ENCODE data around the gene HDHD5. TPM values are rescaled to one million over a fixed set of nuclear protein-coding genes. Genes with fewer than 3 reads are reported as not detected.

The HDHD5 gene
- polyA plus RNA-seq, 1 donor from 2014 or later, result 91.3 TPM

- Histone ChIP-seq H3K79me2 (replicated peaks; ENCODE audit: insufficient read depth, low read length) (no peaks in the 10 kb centered on the region), H3K9ac (ENCODE audit: low read length) (no peak overlapping the region), H3K4me2 (ENCODE audit: low read length) (no peak overlapping the region), H3F3A (ENCODE audit: insufficient read depth, low read length, poor library complexity, severe bottlenecking) (no peaks in the 10 kb centered on the region), H3K27ac (ENCODE audit: low read length) (no peak overlapping the region), H3K9me3 (ENCODE audit: low read length) (no peaks in the 10 kb centered on the region), H4K20me1 (ENCODE audit: insufficient read depth) (no peaks in the 10 kb centered on the region), H3K27me3 (ENCODE audit: insufficient read depth, low read depth, low read length) (no peaks in the 10 kb centered on the region), H3K9me2 (ENCODE audit: insufficient read depth, low read length) (no peaks in the 10 kb centered on the region), H2AFZ (ENCODE audit: low read depth, low read length) (no peak overlapping the region), H3K4me3 (ENCODE audit: low read length) (no peak overlapping the region), H3K36me3 (ENCODE audit: insufficient read depth, low read length) (peaks cover 6% of the 10 kb centered on the region)
- TF ChIP-seq EP300 (conservative IDR thresholded peaks at IDR 0.05; ENCODE audit: poor library complexity, severe bottlenecking) (no peak), TAF1 (IDR thresholded peaks at IDR 0.05; ENCODE audit: low read depth) (no peak), CTCF (IDR thresholded peaks at IDR 0.05; ENCODE audit: poor library complexity, severe bottlenecking) (no peak), SMC3 (conservative IDR thresholded peaks at IDR 0.05; ENCODE audit: poor library complexity) (no peak), REST (IDR thresholded peaks at IDR 0.05; ENCODE audit: borderline replicate concordance) (no peak), MXI1 (conservative IDR thresholded peaks at IDR 0.05; ENCODE audit: poor library complexity, severe bottlenecking) (no peak), EZH2 (IDR thresholded peaks at IDR 0.05; ENCODE audit: borderline replicate concordance, insufficient read depth, low read length, poor library complexity, severe bottlenecking) (no peak), POLR2AphosphoS5 (IDR thresholded peaks at IDR 0.05) (no peak), RAD21 (conservative IDR thresholded peaks at IDR 0.05) (no peak)
These were observed 16.0 kb downstream of the HDHD5 start for GRCh38 chr22:17143101-17143500.

GRCh38 chr22:17140826-17141766, 18.0 kb downstream of the HDHD5 start:
- peaks cover 6% of the 10 kb centered on the region for H3K36me3 ChIP-seq (ENCODE audit: insufficient read depth, low read length)
- H3K4me2 ChIP-seq (ENCODE audit: low read length), result no peak overlapping the region
- TF ChIP-seq EP300 (conservative IDR thresholded peaks at IDR 0.05; ENCODE audit: poor library complexity, severe bottlenecking) (no peak), POLR2AphosphoS5 (IDR thresholded peaks at IDR 0.05) (no peak), SMC3 (conservative IDR thresholded peaks at IDR 0.05; ENCODE audit: poor library complexity) (no peak), REST (IDR thresholded peaks at IDR 0.05; ENCODE audit: borderline replicate concordance) (no peak), EZH2 (IDR thresholded peaks at IDR 0.05; ENCODE audit: borderline replicate concordance, insufficient read depth, low read length, poor library complexity, severe bottlenecking) (no peak), MXI1 (conservative IDR thresholded peaks at IDR 0.05; ENCODE audit: poor library complexity, severe bottlenecking) (no peak), CTCF (IDR thresholded peaks at IDR 0.05; ENCODE audit: poor library complexity, severe bottlenecking) (no peak), RAD21 (conservative IDR thresholded peaks at IDR 0.05) (no peak), TAF1 (IDR thresholded peaks at IDR 0.05; ENCODE audit: low read depth) (no peak)
- H3K9me2 ChIP-seq (ENCODE audit: insufficient read depth, low read length), result no peaks in the 10 kb centered on the region
- H3K79me2 ChIP-seq (replicated peaks; ENCODE audit: insufficient read depth, low read length), result no peaks in the 10 kb centered on the region
- H3K9me3 ChIP-seq (ENCODE audit: low read length), result no peaks in the 10 kb centered on the region
- H2AFZ ChIP-seq (ENCODE audit: low read depth, low read length), result no peak overlapping the region
- no peak overlapping the region for H3K9ac ChIP-seq (ENCODE audit: low read length)
- H4K20me1 ChIP-seq (ENCODE audit: insufficient read depth), result no peaks in the 10 kb centered on the region
- no peaks in the 10 kb centered on the region for H3K27me3 ChIP-seq (ENCODE audit: insufficient read depth, low read depth, low read length)
- no peaks in the 10 kb centered on the region for H3F3A ChIP-seq (ENCODE audit: insufficient read depth, low read length, poor library complexity, severe bottlenecking)
- no peak overlapping the region for H3K4me3 ChIP-seq (ENCODE audit: low read length)
- H3K27ac ChIP-seq (ENCODE audit: low read length), result no peak overlapping the region

Measured in neural cell (in vitro differentiated cells).